Measurements from ENCODE around the gene MRPL57.
"Not testable (repeated sequence)": the region's sequence is repeated elsewhere in the genome, so short reads cannot be mapped to it uniquely, and the experiment has no call there.

- TF ChIP-seq, protein P1, sequence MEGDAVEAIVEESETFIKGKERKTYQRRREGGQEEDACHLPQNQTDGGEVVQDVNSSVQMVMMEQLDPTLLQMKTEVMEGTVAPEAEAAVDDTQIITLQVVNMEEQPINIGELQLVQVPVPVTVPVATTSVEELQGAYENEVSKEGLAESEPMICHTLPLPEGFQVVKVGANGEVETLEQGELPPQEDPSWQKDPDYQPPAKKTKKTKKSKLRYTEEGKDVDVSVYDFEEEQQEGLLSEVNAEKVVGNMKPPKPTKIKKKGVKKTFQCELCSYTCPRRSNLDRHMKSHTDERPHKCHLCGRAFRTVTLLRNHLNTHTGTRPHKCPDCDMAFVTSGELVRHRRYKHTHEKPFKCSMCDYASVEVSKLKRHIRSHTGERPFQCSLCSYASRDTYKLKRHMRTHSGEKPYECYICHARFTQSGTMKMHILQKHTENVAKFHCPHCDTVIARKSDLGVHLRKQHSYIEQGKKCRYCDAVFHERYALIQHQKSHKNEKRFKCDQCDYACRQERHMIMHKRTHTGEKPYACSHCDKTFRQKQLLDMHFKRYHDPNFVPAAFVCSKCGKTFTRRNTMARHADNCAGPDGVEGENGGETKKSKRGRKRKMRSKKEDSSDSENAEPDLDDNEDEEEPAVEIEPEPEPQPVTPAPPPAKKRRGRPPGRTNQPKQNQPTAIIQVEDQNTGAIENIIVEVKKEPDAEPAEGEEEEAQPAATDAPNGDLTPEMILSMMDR (IDR thresholded peaks at IDR 0.05) = not testable (repeated sequence)
- TF ChIP-seq POLR2A (IDR thresholded peaks at IDR 0.05); POLR2AphosphoS5 (IDR thresholded peaks at IDR 0.05; ENCODE audit: insufficient read depth in 1 of 2, low read depth in 1 of 2): not testable (repeated sequence)
These were observed 10.9 kb upstream of the MRPL57 start for GRCh38 chr13:21165606-21166005.

Measured in vagina (tissue), 2 donors.